HEK293T (cell line): Measurements from ENCODE around the gene S100A11.

Source experiments
- FOXM1 ChIP-seq: fragments of 450-650 bp; IDR thresholded peaks from 2 replicates; pipeline ENCODE4 v1.6.1; 2017; ENCODE audit warnings: mild to moderate bottlenecking, borderline replicate concordance
- LEF1 ChIP-seq: fragments of 450-650 bp; IDR thresholded peaks from 2 replicates; pipeline ENCODE4 v1.6.1; 2017; ENCODE audit warnings: mild to moderate bottlenecking, borderline replicate concordance
- SP1 ChIP-seq: fragments of 450-650 bp; IDR thresholded peaks from 2 replicates; pipeline ENCODE4 v1.6.1; 2017

DNA sequence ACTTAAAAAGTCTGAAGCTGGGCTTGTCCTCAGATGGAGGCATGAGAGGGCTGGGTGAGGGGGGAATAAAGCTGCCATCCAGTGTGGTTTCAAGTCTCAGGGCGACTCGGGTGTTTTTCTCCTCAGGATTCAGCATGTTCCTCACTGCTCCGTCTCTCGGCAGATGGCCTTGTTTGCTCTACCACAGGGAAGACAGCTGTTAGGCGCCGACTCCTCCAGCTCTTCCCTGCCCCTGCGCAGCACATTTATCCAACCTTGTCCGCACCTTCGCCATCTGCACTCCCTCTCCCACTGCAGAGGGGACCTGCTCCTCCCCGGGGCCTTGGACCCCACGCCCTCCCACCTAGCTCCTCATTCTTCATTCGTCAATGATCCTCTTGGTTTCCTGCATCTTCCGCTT lies 16.6 kb upstream of the S100A11 start:
- TF ChIP-seq SP1, result no peak
- no peak for TF ChIP-seq LEF1
- no peak for TF ChIP-seq FOXM1
